ENCODE data around the gene SGIP1.

DNA sequence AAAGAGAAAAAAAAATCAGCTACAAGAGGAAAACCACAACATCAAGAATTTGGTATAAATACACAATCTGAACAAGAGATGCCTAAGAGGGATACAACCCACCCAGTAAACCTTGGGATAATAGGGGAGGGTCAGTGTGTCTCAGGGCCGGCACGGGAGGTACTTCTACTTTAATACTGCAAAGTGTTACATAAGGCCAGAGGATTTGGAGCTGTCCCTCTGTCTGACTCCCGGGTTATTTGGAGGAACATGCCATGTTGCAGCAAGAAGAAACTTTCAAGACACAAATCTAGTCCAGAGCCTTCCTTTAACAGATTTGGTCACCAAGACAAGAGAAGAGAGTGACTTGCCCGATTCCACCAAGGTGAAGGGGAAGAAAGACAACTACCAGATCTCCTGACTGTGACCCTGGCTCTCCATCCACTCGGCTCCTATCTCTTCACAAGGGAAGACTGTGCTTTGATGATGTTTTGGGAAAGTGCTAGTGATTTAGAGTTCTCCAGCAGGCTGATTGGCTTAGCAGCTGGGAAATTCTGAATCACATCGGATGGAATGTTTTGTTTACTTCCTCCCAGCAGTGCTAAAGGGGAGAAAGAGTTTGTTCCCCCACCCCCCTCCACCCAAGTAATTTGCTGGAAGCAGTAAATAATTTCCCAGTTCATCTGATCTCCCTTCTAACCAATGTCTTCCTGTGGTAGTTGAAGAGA, 29.3 kb downstream of the SGIP1 start:
- TF ChIP-seq, protein P1, sequence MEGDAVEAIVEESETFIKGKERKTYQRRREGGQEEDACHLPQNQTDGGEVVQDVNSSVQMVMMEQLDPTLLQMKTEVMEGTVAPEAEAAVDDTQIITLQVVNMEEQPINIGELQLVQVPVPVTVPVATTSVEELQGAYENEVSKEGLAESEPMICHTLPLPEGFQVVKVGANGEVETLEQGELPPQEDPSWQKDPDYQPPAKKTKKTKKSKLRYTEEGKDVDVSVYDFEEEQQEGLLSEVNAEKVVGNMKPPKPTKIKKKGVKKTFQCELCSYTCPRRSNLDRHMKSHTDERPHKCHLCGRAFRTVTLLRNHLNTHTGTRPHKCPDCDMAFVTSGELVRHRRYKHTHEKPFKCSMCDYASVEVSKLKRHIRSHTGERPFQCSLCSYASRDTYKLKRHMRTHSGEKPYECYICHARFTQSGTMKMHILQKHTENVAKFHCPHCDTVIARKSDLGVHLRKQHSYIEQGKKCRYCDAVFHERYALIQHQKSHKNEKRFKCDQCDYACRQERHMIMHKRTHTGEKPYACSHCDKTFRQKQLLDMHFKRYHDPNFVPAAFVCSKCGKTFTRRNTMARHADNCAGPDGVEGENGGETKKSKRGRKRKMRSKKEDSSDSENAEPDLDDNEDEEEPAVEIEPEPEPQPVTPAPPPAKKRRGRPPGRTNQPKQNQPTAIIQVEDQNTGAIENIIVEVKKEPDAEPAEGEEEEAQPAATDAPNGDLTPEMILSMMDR (IDR thresholded peaks at IDR 0.05), result no peak
- TF ChIP-seq EZH2phosphoT487 (IDR thresholded peaks at IDR 0.05) (no peak), EZH2 (IDR thresholded peaks at IDR 0.05) (no peak)

All from neural progenitor cell (in vitro differentiated cells).